T-cell (primary cell): ENCODE data around the gene TEAD2. TPM values are rescaled to one million over a fixed set of nuclear protein-coding genes. Genes with fewer than 3 reads are reported as not detected.
"Not testable (repeated sequence)": the region's sequence is repeated elsewhere in the genome, so short reads cannot be mapped to it uniquely, and the experiment has no call there.

ENCODE experiments used
- ATAC-seq, 4 experiments: fragments of 200-7000 bp in 3 of 4; fragments of 150-1000 bp in 1 of 4; cut with Tn5 transposase; replicated peaks in 1 of 4; 1 replicate in 3 of 4; 2 replicates in 1 of 4; pipeline ENCODE4 v1.10.0; 2021; ENCODE audit warnings: moderate library complexity in 3 of 4, mild to moderate bottlenecking in 2 of 4, moderate number of reproducible peaks in 1 of 4
- CTCF ChIA-PET, 2 donors: fragments of 300-600 bp; sonication (Branson Sonifier 250); formaldehyde crosslinking; loops; one replicate each; lab custom pipeline; 2022; ENCODE audit warnings: antibody characterized with exemption in 2 of 2; lab: Charles Lee
- POLR2A ChIA-PET, 2 donors: fragments of 300-600 bp; sonication (Branson Sonifier 250); formaldehyde crosslinking; loops; one replicate each; lab custom pipeline; 2022; ENCODE audit warnings: antibody characterized with exemption in 2 of 2; lab: Charles Lee
- DNase-seq, 35 experiments: peaks; one replicate each; pipeline versions ENCODE4 v3.0.0 to v3.0.0-alpha.2; 2013 to 2023
- H3K27ac ChIP-seq: one replicate; pipeline ENCODE4 v1.5.1; 2013; ENCODE audit warnings: low read length
- H3K27me3 ChIP-seq, 2 experiments: replicated peaks in 1 of 2; 1 replicate in 1 of 2; 2 replicates in 1 of 2; pipeline versions ENCODE4 v1.6.1 to v1.7.0; 2013; ENCODE audit warnings: low read length in 1 of 2, mixed read lengths in 1 of 2; ENCODE audit not compliant: control insufficient read depth in 2 of 2, insufficient read depth in 2 of 2; ENCODE audit errors: extremely low read depth in 1 of 2
- H3K36me3 ChIP-seq, 2 donors: 1 replicate in 1 of 2; 2 replicates in 1 of 2; pipeline versions ENCODE4 v1.6.1 to v1.7.0; 2013; ENCODE audit warnings: low read length in 1 of 2; ENCODE audit not compliant: control insufficient read depth in 2 of 2, insufficient read depth in 1 of 2; ENCODE audit errors: extremely low read depth in 1 of 2
- H3K4me1 ChIP-seq, 2 experiments: 1 replicate in 1 of 2; 2 replicates in 1 of 2; pipeline versions ENCODE4 v1.6.1 to v1.7.0; 2013; ENCODE audit warnings: low read length in 2 of 2, mixed read lengths in 1 of 2; ENCODE audit not compliant: insufficient read depth in 2 of 2, control insufficient read depth in 1 of 2; ENCODE audit errors: extremely low read depth in 1 of 2
- H3K4me3 ChIP-seq, 2 donors: 1 replicate in 1 of 2; 2 replicates in 1 of 2; pipeline versions ENCODE4 v1.5.1 to v1.7.0; 2013; ENCODE audit warnings: mild to moderate bottlenecking in 2 of 2, low read length in 1 of 2, moderate library complexity in 1 of 2; ENCODE audit not compliant: control insufficient read depth in 1 of 2; ENCODE audit errors: extremely low read depth in 1 of 2
- H3K9me3 ChIP-seq: 2 replicates; pipeline ENCODE4 v1.7.0; 2013
- H3K27ac Mint-ChIP-seq, 2 donors: one replicate each; pipeline ENCODE4 v1.8.0; 2020 to 2021; ENCODE audit warnings: mild to moderate bottlenecking in 2 of 2, mixed read lengths in 2 of 2
- H3K27me3 Mint-ChIP-seq, 2 donors: one replicate each; pipeline ENCODE4 v1.8.0; 2021 to 2022; ENCODE audit warnings: mixed read lengths in 2 of 2
- H3K36me3 Mint-ChIP-seq: one replicate; pipeline ENCODE4 v1.8.0; 2021; ENCODE audit warnings: mixed read lengths
- H3K4me1 Mint-ChIP-seq, 3 donors: one replicate each; pipeline ENCODE4 v1.8.0; 2020 to 2022; ENCODE audit warnings: mixed read lengths in 3 of 3, mild to moderate bottlenecking in 1 of 3
- H3K4me3 Mint-ChIP-seq, 3 donors: one replicate each; pipeline ENCODE4 v1.8.0; 2020 to 2022; ENCODE audit warnings: mild to moderate bottlenecking in 3 of 3, mixed read lengths in 3 of 3, moderate library complexity in 3 of 3
- H3K9me3 Mint-ChIP-seq, 3 donors: one replicate each; pipeline ENCODE4 v1.8.0; 2020 to 2022; ENCODE audit warnings: mixed read lengths in 3 of 3
- WGBS: methylation state at CpG from one replicate; pipeline ENCODE4 v1.1.5; 2013; ENCODE audit warnings: missing lambda C conversion rate; ENCODE audit not compliant: insufficient coverage; 5-methylcytosine and 5-hydroxymethylcytosine counted together
- total RNA-seq, 35 experiments: library from RNA in 6 of 35; stranded (reverse) in 6 of 35; fragments of 120-200 nt in 1 of 35; gene quantifications; one replicate each; pipeline versions ENCODE4 v1.2.1 to v1.2.4 and lab custom pipeline; 2013 to 2026

The TEAD2 gene
- total RNA-seq, 5 donors from 2014 or later (not counting 1 experiment from before 2014, with no cell fraction given), result 0.20 to 0.43 (median 0.28) TPM; not detected in 2

- no peak for ATAC-seq
- Histone ChIP-seq H3K4me3 (no peak within 1 kb of the TSS), H3K36me3 (peaks cover 10 to 12% of the 10 kb centered on the region in 2 donors), H3K9me3 (no peaks in the 10 kb centered on the region), H3K4me1 (no peaks in the 10 kb centered on the region), H3K27me3 (no peaks in the 10 kb centered on the region), H3K27ac (no peak within 1 kb of the TSS)
- CTCF ChIA-PET, result no interaction called here
- H3K27me3 Mint-ChIP-seq, result no peaks in the 10 kb centered on the region
- 89% methylated on average over 24 of the region's 38 CpGs for WGBS
- H3K36me3 Mint-ChIP-seq, result peaks cover 24% of the 10 kb centered on the region
- no peak for DNase-seq
- H3K4me3 Mint-ChIP-seq, result no peak within 1 kb of the TSS
- POLR2A ChIA-PET, result interaction anchor here in 1 of 2 donors (0.7 kb wide), 1 partner anchor 16 kb away, joined by 3 read pairs; no protein-coding TSS in a partner anchor
- no peaks in the 10 kb centered on the region for H3K9me3 Mint-ChIP-seq
- H3K27ac Mint-ChIP-seq, result no peak within 1 kb of the TSS
- H3K4me1 Mint-ChIP-seq, result peaks cover 18 to 31% (median 21%) of the 10 kb centered on the region in 3 donors
Observed at GRCh38 chr19:49324801-49325576, 37.2 kb downstream of the TEAD2 start, which contains the start of gene SLC6A16. SLC6A16 (minus strand) TSS chr19:49325191; CDS start chr19:49311347, 13,844 bp downstream.

GRCh38 chr19:49318296-49318695 lies 43.9 kb downstream of the TEAD2 start:
- Histone ChIP-seq H3K4me1 (no peaks in the 10 kb centered on the region), H3K4me3 (no peak overlapping the region), H3K27ac (no peak overlapping the region), H3K27me3 (no peaks in the 10 kb centered on the region), H3K9me3 (peaks cover 2% of the 10 kb centered on the region), H3K36me3 (peaks cover 0 to 6% of the 10 kb centered on the region in 2 donors)
- Mint-ChIP-seq H3K4me3 (no peak overlapping the region), H3K27me3 (no peaks in the 10 kb centered on the region), H3K4me1 (peaks cover 0 to 10% (median 8%) of the 10 kb centered on the region in 3 donors), H3K9me3 (peaks cover 0 to 9% (median 8%) of the 10 kb centered on the region in 3 donors), H3K27ac (no peak overlapping the region), H3K36me3 (peaks cover 42% of the 10 kb centered on the region)
- ChIA-PET CTCF (interaction anchor here in 1 of 2 donors (0.6 kb wide), 1 partner anchor 15 kb away, joined by 3 read pairs; no protein-coding TSS in a partner anchor), POLR2A (interaction anchor here in 1 of 2 donors (0.7 kb wide), 1 partner anchor 269 kb away, joined by 3 read pairs; no protein-coding TSS in a partner anchor)
- ATAC-seq (no peak), DNase-seq (no peak)

DNA sequence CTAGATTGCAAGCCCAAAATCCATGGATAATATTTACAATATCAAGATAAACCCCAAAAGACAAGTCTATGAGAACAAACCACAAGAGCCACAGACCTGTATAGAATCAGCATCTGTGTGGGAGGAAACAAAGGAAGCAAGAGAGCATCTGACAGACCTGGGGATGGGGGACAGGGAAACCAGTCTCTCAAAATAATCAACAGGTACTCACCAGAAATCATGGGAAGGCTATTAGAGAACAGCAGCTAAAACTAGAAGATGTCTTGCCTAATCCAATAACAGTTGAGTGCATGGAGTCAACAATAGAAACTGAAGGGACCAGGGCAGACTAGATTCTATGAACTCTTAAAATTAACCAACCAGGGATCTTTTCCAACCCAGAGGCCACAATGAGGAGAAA lies 45.9 kb downstream of the TEAD2 start:
- H3K4me3 Mint-ChIP-seq, result no peak overlapping the region
- ATAC-seq (no peak), DNase-seq (no peak)
- no peaks in the 10 kb centered on the region for H3K4me1 ChIP-seq
- H3K27ac ChIP-seq, result no peak overlapping the region
- no peak overlapping the region for H3K27ac Mint-ChIP-seq
- peaks cover 42% of the 10 kb centered on the region for H3K36me3 Mint-ChIP-seq
- no peaks in the 10 kb centered on the region for H3K27me3 ChIP-seq
- peaks cover 0 to 9% (median 8%) of the 10 kb centered on the region in 3 donors for H3K9me3 Mint-ChIP-seq
- ChIA-PET CTCF (no interaction called here), POLR2A (interaction anchor here in 1 of 2 donors (0.7 kb wide), 1 partner anchor 271 kb away, joined by 3 read pairs; no protein-coding TSS in a partner anchor)
- H3K4me3 ChIP-seq, result no peak overlapping the region
- peaks cover 0 to 13% (median 10%) of the 10 kb centered on the region in 3 donors for H3K4me1 Mint-ChIP-seq
- no peaks in the 10 kb centered on the region for H3K27me3 Mint-ChIP-seq
- H3K9me3 ChIP-seq, result peaks cover 2% of the 10 kb centered on the region
- peaks cover 0 to 7% of the 10 kb centered on the region in 2 donors for H3K36me3 ChIP-seq

GRCh38 chr19:49315111-49315510 lies 47.1 kb downstream of the TEAD2 start:
- Histone ChIP-seq H3K36me3 (peaks cover 0 to 14% of the 10 kb centered on the region in 2 donors), H3K4me3 (no peak overlapping the region), H3K9me3 (peaks cover 2% of the 10 kb centered on the region), H3K4me1 (no peaks in the 10 kb centered on the region), H3K27ac (no peak overlapping the region), H3K27me3 (no peaks in the 10 kb centered on the region)
- CTCF ChIA-PET, result no interaction called here
- peaks cover 54% of the 10 kb centered on the region for H3K36me3 Mint-ChIP-seq
- ATAC-seq (no peak), DNase-seq (no peak)
- H3K4me3 Mint-ChIP-seq, result no peak overlapping the region
- H3K27me3 Mint-ChIP-seq, result no peaks in the 10 kb centered on the region
- H3K27ac Mint-ChIP-seq, result no peak overlapping the region
- H3K9me3 Mint-ChIP-seq, result peaks cover 0 to 9% (median 8%) of the 10 kb centered on the region in 3 donors
- POLR2A ChIA-PET, result no interaction called here
- WGBS, result no CpG with 5 or more reads among the region's 1 CpG
- peaks cover 0 to 13% (median 10%) of the 10 kb centered on the region in 3 donors for H3K4me1 Mint-ChIP-seq

DNA sequence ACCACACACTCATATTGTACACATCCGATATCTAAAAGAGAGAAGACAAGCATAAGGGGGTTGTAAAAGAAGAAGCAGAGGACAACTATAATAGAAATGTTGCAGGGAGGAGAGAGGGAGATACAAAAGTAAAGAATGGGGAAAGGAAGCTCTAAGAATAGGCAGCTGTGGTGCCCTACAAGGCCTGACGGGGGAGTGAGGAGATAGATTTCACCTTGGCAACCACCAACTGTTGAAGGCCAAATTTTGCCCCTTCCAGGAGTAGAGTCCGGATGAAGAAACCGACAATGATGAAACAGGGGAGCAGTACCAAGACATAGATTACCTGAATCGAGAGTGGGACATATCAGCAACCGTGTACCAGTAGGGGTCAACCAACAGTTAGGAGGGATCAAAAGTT lies 53.1 kb downstream of the TEAD2 start:
- ChIA-PET CTCF (no interaction called here), POLR2A (no interaction called here)
- H3K4me1 ChIP-seq, result no peaks in the 10 kb centered on the region
- no peaks in the 10 kb centered on the region for H3K9me3 ChIP-seq
- Mint-ChIP-seq H3K27me3 (no peaks in the 10 kb centered on the region), H3K9me3 (no peaks in the 10 kb centered on the region), H3K36me3 (peaks cover 29% of the 10 kb centered on the region), H3K27ac (no peak overlapping the region), H3K4me3 (no peak overlapping the region), H3K4me1 (peaks cover 0 to 5% (median 5%) of the 10 kb centered on the region in 3 donors)
- H3K4me3 ChIP-seq, result no peak overlapping the region
- no peak for ATAC-seq
- DNase-seq, result no peak
- H3K27me3 ChIP-seq, result no peaks in the 10 kb centered on the region
- peaks cover 5 to 23% of the 10 kb centered on the region in 2 donors for H3K36me3 ChIP-seq
- 81% methylated on average over 4 of the region's 6 CpGs for WGBS
- H3K27ac ChIP-seq, result no peak overlapping the region

GRCh38 chr19:49306734-49307133 lies 55.5 kb downstream of the TEAD2 start:
- peaks cover 5 to 23% of the 10 kb centered on the region in 2 donors for H3K36me3 ChIP-seq
- DNase-seq, H3K9me3 Mint-ChIP-seq, H3K4me1 ChIP-seq, H3K27ac ChIP-seq, H3K4me3 Mint-ChIP-seq, H3K27me3 Mint-ChIP-seq, H3K4me1 Mint-ChIP-seq, H3K4me3 ChIP-seq, H3K27me3 ChIP-seq, H3K27ac Mint-ChIP-seq, H3K9me3 ChIP-seq, POLR2A ChIA-PET: not testable (repeated sequence)
- ATAC-seq, result peak in 2 of 4 experiments; percentile 38 to 66
- WGBS, result 100% methylated on average over 1 of the region's 7 CpGs
- H3K36me3 Mint-ChIP-seq, result peaks cover 32% of the 10 kb centered on the region
- CTCF ChIA-PET, result interaction anchor here in 1 of 2 donors (0.6 kb wide), 1 partner anchor 34 kb away, joined by 3 read pairs; no protein-coding TSS in a partner anchor
